Rectal smooth muscle tissue (tissue), 1 donor: ENCODE measurements around the gene EFHB.
"Not testable (repeated sequence)": the region's sequence is repeated elsewhere in the genome, so short reads cannot be mapped to it uniquely, and the experiment has no call there.

Experiments
- H3K27ac ChIP-seq: one replicate; pipeline ENCODE4 v1.7.0; 2013; ENCODE audit warnings: low read depth, low read length, inconsistent platforms
- H3K27me3 ChIP-seq: one replicate; pipeline ENCODE4 v1.7.0; 2013; ENCODE audit warnings: low read length; ENCODE audit not compliant: control insufficient read depth, insufficient read depth
- H3K36me3 ChIP-seq: one replicate; pipeline ENCODE4 v1.7.0; 2013; ENCODE audit warnings: low read length; ENCODE audit not compliant: control insufficient read depth, insufficient read depth
- H3K4me1 ChIP-seq: one replicate; pipeline ENCODE4 v1.7.0; 2013; ENCODE audit warnings: low read length; ENCODE audit not compliant: control insufficient read depth, insufficient read depth
- H3K4me3 ChIP-seq: one replicate; pipeline ENCODE4 v1.7.0; 2013; ENCODE audit warnings: low read length
- H3K9ac ChIP-seq: one replicate; pipeline ENCODE4 v1.7.0; 2013; ENCODE audit warnings: low read length

The EFHB gene

GRCh38 chr3:19934098-19934566 lies at the start of gene EFHB:
Gene EFHB, minus strand, starts transcription at chr3:19934217. Its CDS starts 199 bp downstream, at chr3:19934018.
- H3K9ac ChIP-seq = no peak within 1 kb of the TSS
- H3K36me3 ChIP-seq = no peaks in the 10 kb centered on the region
- H3K4me1 ChIP-seq = no peaks in the 10 kb centered on the region
- no peaks in the 10 kb centered on the region for H3K27me3 ChIP-seq
- no peak within 1 kb of the TSS for H3K27ac ChIP-seq
- H3K4me3 ChIP-seq = no peak within 1 kb of the TSS

DNA sequence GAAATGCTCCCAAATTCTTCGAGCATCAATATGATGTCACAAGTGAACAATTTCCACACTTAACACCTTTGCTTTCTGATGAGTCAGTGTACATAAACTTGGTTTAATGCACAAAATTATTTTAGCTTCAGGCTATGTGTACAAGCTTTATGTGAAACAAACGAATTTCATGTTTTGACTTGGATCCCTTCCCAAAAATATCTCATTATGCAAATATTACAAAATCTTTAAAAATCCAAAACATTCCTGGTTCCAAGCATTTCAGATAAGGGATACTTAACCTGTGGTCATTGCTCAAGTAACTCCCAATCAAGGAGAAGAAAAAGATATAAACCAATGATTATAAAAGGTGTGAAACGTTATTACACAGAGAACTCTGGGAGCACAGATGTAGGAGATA lies 38.0 kb upstream of the EFHB start:
- Histone ChIP-seq H3K36me3 (peaks cover 8% of the 10 kb centered on the region), H3K27ac (no peak overlapping the region), H3K27me3 (no peaks in the 10 kb centered on the region), H3K4me1 (no peaks in the 10 kb centered on the region), H3K4me3 (no peak overlapping the region), H3K9ac (no peak overlapping the region)

GRCh38 chr3:19970327-19970726 lies 36.3 kb upstream of the EFHB start:
- no peaks in the 10 kb centered on the region for H3K4me1 ChIP-seq
- no peak overlapping the region for H3K4me3 ChIP-seq
- H3K9ac ChIP-seq = no peak overlapping the region
- H3K36me3 ChIP-seq = peaks cover 4% of the 10 kb centered on the region
- no peaks in the 10 kb centered on the region for H3K27me3 ChIP-seq
- no peak overlapping the region for H3K27ac ChIP-seq

GRCh38 chr3:19967812-19968211 lies 33.8 kb upstream of the EFHB start:
- Histone ChIP-seq H3K36me3 (no peaks in the 10 kb centered on the region), H3K4me1 (no peaks in the 10 kb centered on the region), H3K4me3 (no peak overlapping the region), H3K27ac (no peak overlapping the region), H3K27me3 (no peaks in the 10 kb centered on the region), H3K9ac (no peak overlapping the region)

DNA sequence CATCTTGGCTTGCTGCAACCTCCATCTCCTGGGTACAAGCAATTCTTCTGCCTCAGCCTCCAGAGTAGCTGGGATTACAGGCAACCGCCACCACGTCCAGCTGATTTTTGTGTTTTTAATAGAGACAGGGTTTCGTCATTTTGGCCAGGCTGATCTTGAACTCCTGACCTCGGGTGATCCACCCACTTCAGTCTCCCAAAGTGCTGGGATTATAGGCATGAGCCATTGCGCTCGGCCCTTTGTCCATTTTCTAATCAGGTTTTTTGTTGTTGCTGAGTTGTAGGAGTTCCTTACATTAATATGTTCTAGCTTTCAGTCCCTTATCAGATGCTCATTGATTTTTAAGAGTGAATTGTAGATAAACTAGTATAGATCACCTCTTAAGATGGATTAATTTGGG lies 33.2 kb upstream of the EFHB start:
- Histone ChIP-seq H3K4me1 (no peaks in the 10 kb centered on the region), H3K36me3 (no peaks in the 10 kb centered on the region), H3K27me3 (no peaks in the 10 kb centered on the region), H3K9ac (no peak overlapping the region), H3K4me3 (no peak overlapping the region), H3K27ac (no peak overlapping the region)

DNA sequence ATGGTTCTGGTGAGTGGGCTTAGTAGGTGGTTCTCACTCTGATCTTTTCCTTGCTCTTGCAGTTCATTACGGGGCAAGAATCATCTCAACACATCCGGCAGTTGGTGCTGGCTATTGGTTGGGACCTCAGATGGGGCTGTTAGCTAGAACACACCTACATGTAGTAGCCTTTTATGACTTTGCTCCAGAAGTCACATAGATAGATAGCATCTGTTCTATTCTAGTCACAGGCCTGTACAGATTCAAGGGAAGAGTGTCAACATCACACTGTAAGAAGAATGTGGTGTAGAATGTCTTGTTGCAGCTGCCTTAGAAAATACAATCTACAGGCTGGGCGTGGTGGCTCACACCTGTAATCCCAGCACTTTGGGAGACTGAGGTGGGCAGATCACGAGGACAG lies 27.9 kb upstream of the EFHB start:
- Histone ChIP-seq H3K36me3 (no peaks in the 10 kb centered on the region), H3K4me3 (no peak overlapping the region), H3K4me1 (no peaks in the 10 kb centered on the region), H3K27me3 (no peaks in the 10 kb centered on the region), H3K27ac (no peak overlapping the region), H3K9ac (no peak overlapping the region)

- Histone ChIP-seq H3K4me3 (no peak overlapping the region), H3K9ac (no peak overlapping the region), H3K27ac (no peak overlapping the region), H3K27me3 (no peaks in the 10 kb centered on the region), H3K4me1 (peaks cover 2% of the 10 kb centered on the region), H3K36me3 (no peaks in the 10 kb centered on the region)
Measured at GRCh38 chr3:19960696-19961095, 26.7 kb upstream of the EFHB start.

DNA sequence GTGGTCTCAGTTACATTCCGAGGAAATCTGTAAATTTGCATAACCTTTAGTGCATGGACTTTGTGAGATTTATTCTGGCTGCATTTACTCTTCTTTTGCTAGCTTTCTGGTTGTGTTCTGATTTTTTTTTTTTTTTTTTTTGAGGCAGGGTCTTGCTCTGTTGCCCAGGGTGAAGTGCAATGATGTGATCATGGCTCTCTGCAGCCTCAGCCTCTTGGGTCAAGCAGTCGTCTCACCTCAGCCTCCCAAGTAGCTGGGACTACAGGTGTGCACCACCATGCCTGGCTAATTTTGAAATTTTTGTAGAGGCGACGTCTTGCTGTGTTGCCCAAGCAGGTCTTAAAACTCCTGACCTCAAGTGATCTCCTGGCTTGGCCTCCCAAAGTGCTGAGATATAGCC lies 25.5 kb upstream of the EFHB start:
- Histone ChIP-seq H3K4me3 (no peak overlapping the region), H3K27ac (no peak overlapping the region), H3K4me1 (peaks cover 2% of the 10 kb centered on the region), H3K27me3 (no peaks in the 10 kb centered on the region), H3K36me3 (no peaks in the 10 kb centered on the region), H3K9ac (no peak overlapping the region)

DNA sequence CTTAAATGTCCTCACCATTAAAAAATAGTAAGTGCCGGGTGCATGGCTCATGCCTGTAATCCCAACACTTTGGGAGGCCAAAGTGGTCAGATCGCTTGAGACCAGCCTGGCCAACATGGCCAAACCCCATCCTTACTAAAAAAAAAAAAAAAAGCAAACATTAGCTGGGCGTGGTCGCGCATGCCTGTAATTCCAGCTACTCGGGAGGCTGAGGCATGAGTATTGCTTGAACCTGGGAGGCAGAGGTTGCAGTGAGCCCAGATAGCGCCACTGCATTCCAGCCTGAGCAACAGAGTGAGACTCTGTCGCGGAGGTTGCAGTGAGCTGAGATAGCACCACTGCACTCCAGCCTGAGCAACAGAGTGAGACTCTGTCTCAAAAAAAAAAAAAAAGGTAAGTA lies 23.3 kb upstream of the EFHB start:
- not testable (repeated sequence) for H3K4me3 ChIP-seq, H3K36me3 ChIP-seq, H3K4me1 ChIP-seq, H3K9ac ChIP-seq, H3K27me3 ChIP-seq, H3K27ac ChIP-seq

DNA sequence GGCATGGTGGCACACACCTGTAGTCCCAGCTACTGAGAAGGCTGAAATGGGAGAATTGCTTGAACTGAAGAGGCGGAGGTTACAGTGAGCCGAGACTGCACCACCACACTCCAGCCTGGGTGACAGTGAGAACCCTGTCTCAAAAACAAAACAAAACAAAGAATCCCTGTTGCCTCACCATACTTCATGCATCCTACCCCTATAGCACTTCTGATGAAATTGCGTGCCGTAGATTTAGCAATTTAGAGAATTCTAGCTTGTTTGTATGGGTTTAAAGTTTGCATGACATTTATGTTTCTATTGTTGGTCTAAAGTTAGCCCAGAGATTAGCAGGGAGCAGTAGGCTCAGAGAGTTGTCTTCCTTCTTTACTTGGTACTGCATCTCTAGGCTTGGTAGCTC lies 20.7 kb upstream of the EFHB start:
- H3K36me3 ChIP-seq = peaks cover 9% of the 10 kb centered on the region
- no peak overlapping the region for H3K9ac ChIP-seq
- H3K4me3 ChIP-seq = no peak overlapping the region
- no peaks in the 10 kb centered on the region for H3K27me3 ChIP-seq
- peaks cover 5% of the 10 kb centered on the region for H3K4me1 ChIP-seq
- H3K27ac ChIP-seq = no peak overlapping the region

DNA sequence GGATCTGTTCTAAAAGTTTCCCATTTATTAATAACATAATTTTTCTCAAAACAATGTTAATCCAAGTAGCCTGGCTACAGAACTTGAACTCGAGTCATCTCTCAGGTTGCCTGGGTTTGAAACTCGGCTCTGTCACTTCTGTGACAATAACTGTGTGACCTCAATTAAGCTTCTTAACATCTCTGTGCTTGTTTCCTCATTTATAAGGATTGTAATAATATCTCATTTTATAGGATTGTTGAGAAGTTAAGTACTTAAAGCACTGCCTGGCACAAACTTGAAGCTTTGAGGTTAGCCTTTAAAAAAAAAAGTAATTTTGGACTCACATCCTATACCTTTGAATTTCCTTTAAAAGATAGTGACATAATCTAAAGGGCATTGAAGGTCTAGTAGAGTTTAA lies 16.3 kb upstream of the EFHB start:
- Histone ChIP-seq H3K4me3 (no peak overlapping the region), H3K36me3 (peaks cover 9% of the 10 kb centered on the region), H3K9ac (no peak overlapping the region), H3K4me1 (peaks cover 12% of the 10 kb centered on the region), H3K27ac (no peak overlapping the region), H3K27me3 (no peaks in the 10 kb centered on the region)

DNA sequence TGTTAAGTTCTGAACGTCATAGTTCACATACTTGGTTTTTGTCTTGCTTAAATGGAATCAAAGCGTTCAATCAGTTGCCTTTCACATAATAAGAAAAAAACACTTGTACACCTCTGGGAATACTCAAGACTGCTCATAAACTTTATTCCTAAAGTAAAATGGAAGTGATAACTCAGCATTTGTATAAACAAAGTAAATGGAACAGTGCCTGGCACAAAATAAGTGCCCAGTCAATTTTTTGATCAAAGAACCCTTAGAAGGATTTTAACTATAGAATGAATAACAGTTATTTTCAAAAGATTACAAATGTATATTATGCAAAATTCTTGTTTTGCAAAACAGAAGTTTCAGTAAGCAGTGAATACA lies 14.2 kb upstream of the EFHB start:
- Histone ChIP-seq H3K27me3 (no peaks in the 10 kb centered on the region), H3K4me3 (peak overlapping the region; percentile 97), H3K36me3 (peaks cover 5% of the 10 kb centered on the region), H3K4me1 (peaks cover 12% of the 10 kb centered on the region), H3K9ac (no peak overlapping the region), H3K27ac (no peak overlapping the region)

DNA sequence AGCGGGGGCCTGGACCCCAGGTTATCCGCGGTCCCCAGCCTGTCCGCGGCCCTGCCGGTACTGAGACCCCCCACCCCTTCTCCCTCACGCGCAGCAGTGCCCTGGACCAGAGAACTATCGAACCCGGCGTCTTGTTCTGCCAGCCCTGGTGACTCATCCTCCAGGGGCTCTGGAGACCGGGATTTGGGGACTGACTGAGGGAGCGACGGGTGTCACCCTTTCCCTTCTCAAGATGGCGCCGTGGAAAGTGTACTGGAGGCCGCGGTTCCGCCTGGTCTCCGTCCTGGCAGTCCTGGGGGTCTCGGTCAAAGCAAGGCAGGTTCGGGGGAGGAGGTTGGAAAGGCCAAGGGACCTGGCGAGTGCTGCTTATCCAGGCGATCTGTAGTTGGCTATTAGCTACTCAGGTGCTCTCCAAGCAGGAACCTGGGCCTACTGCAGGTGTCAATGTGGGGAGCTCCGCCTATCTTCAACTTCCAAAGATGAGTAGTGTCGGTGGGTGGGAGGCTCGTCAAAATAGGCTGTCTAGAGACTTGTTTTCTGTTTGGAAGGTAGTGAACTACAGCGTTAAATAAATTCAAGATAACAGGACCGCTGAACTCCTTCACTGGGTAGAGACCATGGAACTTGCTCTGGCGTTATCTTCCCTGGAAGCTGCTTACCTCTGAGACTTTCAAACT lies 13.7 kb upstream of the EFHB start:
- peak overlapping the region; percentile 100 for H3K9ac ChIP-seq
- peak overlapping the region; percentile 97 for H3K27ac ChIP-seq
- peak overlapping the region; percentile 97 for H3K4me3 ChIP-seq
- peaks cover 12% of the 10 kb centered on the region for H3K4me1 ChIP-seq
- no peaks in the 10 kb centered on the region for H3K27me3 ChIP-seq
- H3K36me3 ChIP-seq = peaks cover 5% of the 10 kb centered on the region
